Progenitor cell of endocrine pancreas (in vitro differentiated cells): ENCODE data around the gene IGF1R. TPM values are rescaled to one million over a fixed set of nuclear protein-coding genes. Genes with fewer than 3 reads are reported as not detected.

Source experiments
- DNase-seq: peaks from one replicate; pipeline ENCODE4 v3.0.0; 2021; ENCODE audit warnings: low spot score; ENCODE audit not compliant: unreplicated experiment
- H3K27ac Mint-ChIP-seq: 2 replicates; pipeline ENCODE4 v1.8.0; 2021; ENCODE audit warnings: mild to moderate bottlenecking, moderate library complexity, mixed read lengths
- H3K27me3 Mint-ChIP-seq: 2 replicates; pipeline ENCODE4 v1.8.0; 2021; ENCODE audit warnings: mixed read lengths
- H3K36me3 Mint-ChIP-seq: 2 replicates; pipeline ENCODE4 v1.8.0; 2022; ENCODE audit warnings: mixed read lengths; ENCODE audit not compliant: insufficient read depth
- H3K4me1 Mint-ChIP-seq: 2 replicates; pipeline ENCODE4 v1.8.0; 2021; ENCODE audit warnings: low read depth, mixed read lengths
- H3K4me3 Mint-ChIP-seq: 2 replicates; pipeline ENCODE4 v1.8.0; 2021; ENCODE audit warnings: low read depth, mild to moderate bottlenecking, moderate library complexity, mixed read lengths
- H3K9me3 Mint-ChIP-seq: 2 replicates; pipeline ENCODE4 v1.8.0; 2021; ENCODE audit warnings: low read depth, mixed read lengths
- total RNA-seq: library from RNA; stranded (reverse); gene quantifications from 2 replicates; pipeline ENCODE4 v1.2.1, GENCODE V29; 2021
- TF ChIP-seq, protein P1 (sequence below): fragments of 200-600 bp; sonication (generic); IDR thresholded peaks from one replicate; pipeline ENCODE4 v1.5.0; 2021; ENCODE audit warnings: antibody characterized with exemption, mild to moderate bottlenecking; ENCODE audit not compliant: unreplicated experiment

The IGF1R gene
- total RNA-seq, 1 donor from 2014 or later: 106 TPM

DNA sequence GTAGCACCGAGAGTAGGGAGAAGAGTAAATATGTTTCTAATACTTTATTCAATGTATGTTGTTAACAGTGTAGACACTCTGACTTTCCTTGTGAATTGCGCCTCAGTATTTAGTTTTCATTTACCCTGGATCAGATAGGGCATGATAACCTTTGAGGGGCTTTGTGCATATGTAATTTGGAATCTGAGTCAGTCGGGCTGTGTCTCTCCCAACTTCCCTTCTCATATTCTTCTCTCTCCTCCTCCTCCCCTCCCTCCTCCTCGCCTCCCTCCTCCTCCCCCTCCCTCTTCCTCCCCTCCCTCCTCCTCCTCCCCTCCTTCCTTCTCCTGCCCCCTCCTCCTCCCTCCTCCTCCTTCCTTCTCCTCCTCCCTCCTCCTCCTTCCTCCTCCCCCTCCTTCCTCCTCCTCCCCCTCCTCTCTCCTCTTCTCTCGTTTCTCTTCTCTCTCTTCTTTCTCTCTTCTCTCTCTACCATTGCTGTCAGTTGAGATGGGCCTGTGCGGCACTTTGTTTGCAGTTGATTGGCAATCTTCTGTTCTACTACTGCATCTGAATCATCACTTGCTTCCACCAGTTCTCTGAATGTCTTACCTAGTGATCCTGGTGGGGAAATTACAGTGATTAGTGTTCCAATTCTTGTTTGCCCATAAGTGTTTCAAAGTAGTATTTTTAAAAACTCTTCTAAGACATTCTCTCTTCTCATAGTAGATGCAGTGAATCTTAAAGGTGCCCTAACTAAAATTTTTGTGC lies 197.0 kb downstream of the IGF1R start:
- Mint-ChIP-seq H3K4me1 (peaks cover 33% of the 10 kb centered on the region), H3K36me3 (no peaks in the 10 kb centered on the region), H3K4me3 (no peak overlapping the region), H3K27ac (peak overlapping the region; percentile 67), H3K9me3 (no peaks in the 10 kb centered on the region), H3K27me3 (no peaks in the 10 kb centered on the region)
- TF ChIP-seq, protein P1, sequence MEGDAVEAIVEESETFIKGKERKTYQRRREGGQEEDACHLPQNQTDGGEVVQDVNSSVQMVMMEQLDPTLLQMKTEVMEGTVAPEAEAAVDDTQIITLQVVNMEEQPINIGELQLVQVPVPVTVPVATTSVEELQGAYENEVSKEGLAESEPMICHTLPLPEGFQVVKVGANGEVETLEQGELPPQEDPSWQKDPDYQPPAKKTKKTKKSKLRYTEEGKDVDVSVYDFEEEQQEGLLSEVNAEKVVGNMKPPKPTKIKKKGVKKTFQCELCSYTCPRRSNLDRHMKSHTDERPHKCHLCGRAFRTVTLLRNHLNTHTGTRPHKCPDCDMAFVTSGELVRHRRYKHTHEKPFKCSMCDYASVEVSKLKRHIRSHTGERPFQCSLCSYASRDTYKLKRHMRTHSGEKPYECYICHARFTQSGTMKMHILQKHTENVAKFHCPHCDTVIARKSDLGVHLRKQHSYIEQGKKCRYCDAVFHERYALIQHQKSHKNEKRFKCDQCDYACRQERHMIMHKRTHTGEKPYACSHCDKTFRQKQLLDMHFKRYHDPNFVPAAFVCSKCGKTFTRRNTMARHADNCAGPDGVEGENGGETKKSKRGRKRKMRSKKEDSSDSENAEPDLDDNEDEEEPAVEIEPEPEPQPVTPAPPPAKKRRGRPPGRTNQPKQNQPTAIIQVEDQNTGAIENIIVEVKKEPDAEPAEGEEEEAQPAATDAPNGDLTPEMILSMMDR: no peak
- no peak for DNase-seq

DNA sequence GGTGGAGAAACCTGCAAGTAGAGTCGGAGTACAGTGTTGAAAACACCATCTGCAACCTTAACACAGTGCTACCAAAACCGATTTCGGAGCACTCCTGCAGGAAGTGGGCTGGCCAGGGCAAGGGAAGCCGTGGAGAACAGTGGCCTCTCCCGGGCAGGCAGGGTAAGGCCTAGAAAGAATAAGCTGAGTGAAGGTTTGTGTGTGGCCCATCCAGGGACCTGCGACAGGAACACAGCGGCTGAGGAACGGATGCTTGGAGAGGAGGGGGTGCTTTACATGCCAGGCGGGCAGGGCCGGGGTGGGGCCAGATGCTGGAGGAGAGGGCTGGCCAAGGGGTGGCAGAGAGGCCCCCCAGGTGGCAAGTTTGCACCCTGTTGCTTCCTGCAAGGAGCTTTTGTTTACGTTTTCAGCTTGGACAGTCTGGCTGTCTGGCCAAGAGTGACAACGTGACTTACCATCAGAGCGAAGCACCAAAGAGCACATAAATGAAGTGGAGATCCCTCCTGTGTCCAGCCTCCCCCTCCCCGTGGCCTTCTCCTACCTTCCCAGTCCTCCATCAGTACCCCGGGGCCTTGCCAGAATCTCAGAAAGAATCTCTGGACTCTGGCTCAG lies 202.7 kb downstream of the IGF1R start:
- peak; percentile 44 for DNase-seq
- Mint-ChIP-seq H3K27me3 (no peaks in the 10 kb centered on the region), H3K9me3 (no peaks in the 10 kb centered on the region), H3K36me3 (no peaks in the 10 kb centered on the region), H3K4me1 (peaks cover 41% of the 10 kb centered on the region), H3K27ac (peak overlapping the region; percentile 17), H3K4me3 (peak overlapping the region; percentile 88)
- TF ChIP-seq, protein P1: peak; percentile 78

DNA sequence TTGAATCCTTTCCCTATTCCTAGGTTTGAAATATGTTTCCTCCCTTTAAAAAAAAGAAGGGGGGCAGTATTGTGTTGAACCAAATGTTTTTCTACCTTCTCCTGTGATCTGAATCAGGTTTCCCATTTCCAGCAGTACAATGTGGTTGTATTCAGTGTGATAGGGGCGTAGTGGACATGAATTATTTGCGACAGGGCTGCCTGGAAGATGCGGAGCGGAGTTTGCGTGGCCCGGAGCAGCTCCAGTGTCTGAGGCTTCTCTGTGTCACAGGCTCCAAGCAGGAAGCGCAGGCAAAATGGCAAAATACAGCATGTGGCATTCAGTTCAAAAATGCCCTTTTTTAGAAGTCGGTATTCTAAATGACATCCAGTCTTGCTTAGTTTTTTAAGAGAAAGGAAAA lies 204.8 kb downstream of the IGF1R start:
- no peaks in the 10 kb centered on the region for H3K9me3 Mint-ChIP-seq
- TF ChIP-seq, protein P1: no peak
- no peaks in the 10 kb centered on the region for H3K36me3 Mint-ChIP-seq
- H3K4me3 Mint-ChIP-seq: peak overlapping the region; percentile 88
- peaks cover 52% of the 10 kb centered on the region for H3K4me1 Mint-ChIP-seq
- DNase-seq: peak; percentile 55
- peak overlapping the region; percentile 89 for H3K27ac Mint-ChIP-seq
- H3K27me3 Mint-ChIP-seq: no peaks in the 10 kb centered on the region

DNA sequence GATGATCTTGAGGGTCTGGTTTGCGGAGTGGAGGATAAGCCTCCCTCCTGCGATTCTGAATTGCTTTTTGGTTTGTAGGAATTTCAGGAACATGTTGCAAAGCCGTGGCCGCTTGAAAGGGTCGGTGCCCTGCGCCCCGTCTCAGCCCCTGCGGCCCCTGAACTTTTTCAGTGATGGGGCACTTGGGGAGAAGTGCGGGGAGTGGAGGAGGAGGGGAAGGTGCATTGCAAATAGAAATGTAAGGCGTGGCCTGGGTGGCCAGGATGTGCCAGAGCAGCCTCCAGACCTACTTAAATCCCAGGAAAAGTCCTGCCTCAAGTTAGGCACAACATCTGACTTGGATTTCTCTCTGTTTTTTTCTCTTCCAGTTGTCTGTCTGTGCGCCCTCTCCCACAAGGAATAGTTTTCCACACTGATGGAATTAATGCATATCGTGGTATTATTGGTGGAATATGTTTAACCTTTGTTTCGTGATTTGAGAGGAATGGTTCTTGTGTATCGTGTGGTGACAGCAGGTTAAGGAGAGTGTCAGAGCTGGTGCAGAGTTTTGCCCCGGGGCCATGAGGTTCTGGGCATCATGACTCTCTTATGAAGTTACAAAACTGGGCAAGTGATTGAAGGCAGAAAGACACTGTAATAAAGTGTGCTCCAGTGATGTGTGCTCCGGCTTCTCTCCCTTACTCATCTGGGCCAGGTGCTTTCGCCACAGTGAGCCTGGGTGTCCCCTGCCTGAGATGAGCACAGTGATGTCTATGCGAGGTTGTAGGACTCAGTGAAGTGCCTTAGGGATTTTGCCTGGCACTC lies 205.5 kb downstream of the IGF1R start:
- H3K27ac Mint-ChIP-seq: peak overlapping the region; percentile 73
- TF ChIP-seq, protein P1: no peak

DNA sequence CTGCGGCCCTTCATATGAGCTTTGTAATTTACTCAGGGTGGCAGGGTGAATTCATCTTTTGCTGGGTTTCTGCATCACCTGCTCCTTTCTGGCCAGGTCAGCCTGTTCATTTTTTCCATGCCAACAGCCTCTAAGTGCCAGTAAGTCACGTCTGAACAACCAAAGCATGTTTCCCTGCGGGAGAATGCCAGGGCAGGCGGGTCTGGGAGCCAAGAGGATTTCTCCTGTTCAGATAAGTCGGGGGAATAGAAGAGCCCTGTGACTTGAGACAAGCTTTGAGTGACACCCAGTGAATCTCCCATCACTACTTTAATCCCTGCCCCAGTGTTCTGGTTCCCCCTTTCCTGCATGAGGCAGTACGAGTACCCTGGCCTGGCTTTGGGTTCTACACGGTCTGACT lies 206.2 kb downstream of the IGF1R start:
- no peak overlapping the region for H3K4me3 Mint-ChIP-seq
- no peak for DNase-seq
- no peak overlapping the region for H3K27ac Mint-ChIP-seq

More for the DNA sequence above, 205.5 kb downstream of the IGF1R start:
- DNase-seq: no peak
- no peaks in the 10 kb centered on the region for H3K36me3 Mint-ChIP-seq
- no peaks in the 10 kb centered on the region for H3K27me3 Mint-ChIP-seq
- H3K4me3 Mint-ChIP-seq: peak overlapping the region; percentile 88
- H3K9me3 Mint-ChIP-seq: no peaks in the 10 kb centered on the region
- peaks cover 58% of the 10 kb centered on the region for H3K4me1 Mint-ChIP-seq

More for the DNA sequence above, 206.2 kb downstream of the IGF1R start:
- Mint-ChIP-seq H3K9me3 (no peaks in the 10 kb centered on the region), H3K27me3 (no peaks in the 10 kb centered on the region), H3K4me1 (peaks cover 64% of the 10 kb centered on the region), H3K36me3 (no peaks in the 10 kb centered on the region)
- TF ChIP-seq, protein P1: no peak
